NCI-H774 (cell line): ENCODE measurements around the gene TBC1D2.

Experiments
- DNase-seq: peaks from one replicate; lab custom pipeline; 2025; lab: John Stamatoyannopoulos, UW

TBC1D2 gene

DNA sequence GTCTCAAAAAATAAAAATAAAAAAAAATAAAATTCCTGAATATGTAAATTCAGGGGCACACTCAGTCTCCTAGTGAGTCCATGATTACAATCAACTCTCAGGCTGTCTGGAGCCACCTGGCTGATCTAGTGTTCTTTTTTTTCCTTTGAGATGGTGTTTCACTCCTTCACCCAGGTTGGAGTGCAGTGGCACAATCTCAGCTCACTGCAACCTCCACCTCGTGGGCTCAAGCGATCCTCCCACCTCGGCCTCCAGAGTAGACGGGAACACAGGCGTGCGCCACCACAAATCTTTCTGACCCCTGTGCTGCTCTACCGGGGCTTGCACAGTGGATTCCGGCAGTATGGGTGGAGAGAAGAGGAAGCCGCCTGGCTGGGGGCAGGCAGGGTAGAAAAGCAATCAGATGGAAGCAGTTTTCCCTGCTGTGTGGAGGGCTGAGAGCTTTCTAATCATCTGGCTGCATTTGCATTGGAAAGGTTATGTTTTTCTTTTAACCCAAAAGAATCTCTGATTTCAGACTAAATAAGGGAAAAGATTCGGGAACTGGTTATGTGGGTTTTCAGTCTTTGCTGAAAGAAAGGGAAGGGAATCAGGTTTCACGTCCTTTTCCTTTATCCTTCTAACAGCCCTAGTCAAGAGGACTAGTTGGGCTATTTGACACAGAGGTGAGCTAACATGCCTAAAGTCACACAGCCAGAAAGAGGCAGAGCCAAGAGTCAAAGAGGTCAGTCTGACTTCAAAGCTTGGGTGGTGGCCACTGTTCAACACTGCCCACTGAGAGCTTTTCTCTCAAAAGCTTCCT lies 36.7 kb downstream of the TBC1D2 start:
- no peak for DNase-seq

DNA sequence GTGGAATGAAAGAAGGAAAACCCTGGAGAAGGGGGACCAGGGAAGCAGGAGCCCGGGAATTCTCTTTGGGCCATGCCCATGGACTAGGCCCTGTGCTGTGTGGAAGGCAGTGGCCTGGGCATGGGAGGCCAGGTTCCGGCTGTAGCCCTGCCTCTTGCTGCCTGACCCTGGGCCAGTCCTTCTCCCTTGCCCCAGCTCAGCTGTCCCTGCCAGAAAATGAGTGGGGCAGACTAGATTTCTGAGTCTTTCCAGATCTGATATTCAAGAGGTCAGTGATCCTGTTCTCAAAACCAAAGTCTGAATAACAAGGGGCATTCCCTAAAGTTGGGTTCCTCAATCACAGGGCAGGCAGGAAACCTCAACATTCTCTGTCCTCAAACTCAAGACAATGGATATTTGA lies 38.2 kb downstream of the TBC1D2 start:
- no peak for DNase-seq

DNA sequence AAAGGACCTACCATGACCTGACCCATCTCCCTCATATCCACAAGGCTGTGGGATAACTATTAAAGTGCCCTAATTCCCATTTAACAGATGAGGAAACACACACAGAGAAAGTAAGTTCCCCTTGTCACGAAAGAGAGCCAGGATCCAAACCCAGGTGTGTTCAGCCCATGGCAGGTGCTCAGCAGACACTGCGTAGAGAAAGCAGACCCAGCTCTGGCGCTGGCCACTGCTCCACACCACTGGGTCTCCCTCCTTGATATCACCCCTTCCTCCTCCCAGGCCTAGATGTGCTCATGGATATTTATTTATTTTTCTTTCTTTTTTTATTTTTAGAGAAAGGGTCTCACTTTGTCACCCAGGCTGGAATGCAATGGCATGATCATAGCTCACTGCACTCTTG lies 39.1 kb downstream of the TBC1D2 start:
- no peak for DNase-seq

DNA sequence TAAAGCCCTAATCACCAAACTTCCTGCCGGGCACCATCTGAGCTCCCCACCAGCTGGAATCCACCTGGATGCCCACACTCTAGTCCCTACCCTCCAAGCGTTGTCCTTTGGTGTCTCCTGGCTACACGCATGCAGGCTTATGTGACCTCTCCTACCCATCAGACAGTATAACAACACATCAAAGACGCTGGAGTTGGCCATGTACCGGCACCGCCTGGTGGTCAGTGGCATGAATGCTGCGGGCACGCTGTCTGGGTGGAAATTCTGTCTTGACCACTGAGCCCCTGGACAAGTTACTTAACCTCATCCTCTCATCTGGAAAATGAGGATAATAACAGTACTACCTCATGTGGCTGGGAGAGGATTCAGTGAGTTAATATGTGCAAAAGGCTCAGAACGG lies 39.6 kb downstream of the TBC1D2 start:
- DNase-seq, result no peak

DNA sequence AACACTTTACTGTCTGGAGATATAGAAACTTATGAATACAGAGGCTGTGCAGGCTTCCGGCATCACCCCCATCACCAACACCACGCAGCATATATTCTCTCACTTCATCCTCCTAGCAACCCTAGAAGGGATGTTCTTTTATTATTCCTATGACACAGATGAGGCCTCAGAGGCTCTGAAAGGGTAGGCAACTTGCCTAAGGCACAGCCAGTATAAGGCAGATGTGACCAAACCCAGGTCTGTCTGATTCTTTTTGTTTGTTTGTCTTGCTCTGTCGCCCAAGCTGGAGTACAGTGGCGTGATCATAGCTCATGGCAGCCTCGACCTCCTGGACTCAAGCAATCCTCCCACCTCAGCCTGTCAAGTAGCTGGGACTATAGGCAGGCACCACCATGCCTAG lies 40.2 kb downstream of the TBC1D2 start:
- peak; percentile 29 for DNase-seq

DNA sequence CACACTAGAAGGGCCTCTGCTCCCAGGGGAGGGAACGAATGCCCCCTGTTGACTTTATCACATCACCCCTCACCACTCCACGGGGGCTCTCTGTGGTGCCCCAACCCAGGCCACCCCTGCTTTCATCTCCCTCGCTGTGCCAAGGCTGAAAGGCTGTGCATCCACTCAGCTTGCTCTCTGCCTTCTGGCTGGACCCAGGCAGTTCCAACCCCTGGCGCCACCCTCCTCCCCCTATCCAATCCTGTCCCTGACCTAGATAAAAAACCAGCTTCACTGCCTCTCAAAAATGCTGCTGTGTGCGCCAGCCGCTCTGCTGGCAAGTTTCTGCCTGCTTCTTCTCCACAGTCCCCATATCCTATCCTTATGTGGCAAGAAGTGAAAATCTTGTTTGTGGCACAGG lies 40.6 kb downstream of the TBC1D2 start:
- DNase-seq, result no peak

DNA sequence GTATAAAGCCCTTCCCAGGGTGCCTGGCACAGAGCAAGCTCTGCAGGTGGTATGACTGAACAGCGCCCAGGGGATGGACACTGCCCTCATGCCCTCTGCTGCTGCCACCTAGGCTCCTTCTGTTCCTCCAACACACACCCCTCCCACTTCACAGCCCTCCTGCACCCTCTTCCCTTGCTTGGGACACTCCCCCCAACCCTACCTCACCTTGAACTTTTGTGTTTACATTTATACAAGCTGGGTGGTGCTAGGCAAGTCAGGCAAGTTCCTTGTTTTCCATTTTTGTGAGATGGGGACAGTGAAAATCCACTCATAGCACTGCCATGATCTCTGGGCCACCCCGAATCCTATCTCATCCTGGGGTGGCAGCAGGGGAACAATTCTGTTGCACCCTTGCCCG lies 44.2 kb downstream of the TBC1D2 start:
- no peak for DNase-seq

DNA sequence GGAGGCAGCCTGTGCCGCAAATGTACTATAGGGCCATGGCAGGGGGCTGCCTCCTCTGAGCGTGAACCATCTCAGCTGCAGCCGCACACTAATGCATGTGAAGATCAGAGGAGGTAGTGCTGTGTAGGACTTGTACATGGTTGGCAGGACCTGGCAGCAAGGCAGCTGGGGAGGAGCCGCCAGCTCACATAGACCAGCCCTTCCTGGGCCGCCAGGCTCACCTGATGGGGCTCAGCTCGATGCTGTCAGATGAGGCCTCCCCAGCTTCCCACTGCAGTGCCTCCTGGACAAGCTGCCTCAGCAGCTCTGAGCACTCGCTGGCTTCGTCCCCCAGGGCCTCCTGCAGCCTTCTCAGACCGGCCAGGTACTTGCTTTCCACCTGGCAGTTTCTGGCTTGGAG lies 45.0 kb downstream of the TBC1D2 start:
- no peak for DNase-seq

DNA sequence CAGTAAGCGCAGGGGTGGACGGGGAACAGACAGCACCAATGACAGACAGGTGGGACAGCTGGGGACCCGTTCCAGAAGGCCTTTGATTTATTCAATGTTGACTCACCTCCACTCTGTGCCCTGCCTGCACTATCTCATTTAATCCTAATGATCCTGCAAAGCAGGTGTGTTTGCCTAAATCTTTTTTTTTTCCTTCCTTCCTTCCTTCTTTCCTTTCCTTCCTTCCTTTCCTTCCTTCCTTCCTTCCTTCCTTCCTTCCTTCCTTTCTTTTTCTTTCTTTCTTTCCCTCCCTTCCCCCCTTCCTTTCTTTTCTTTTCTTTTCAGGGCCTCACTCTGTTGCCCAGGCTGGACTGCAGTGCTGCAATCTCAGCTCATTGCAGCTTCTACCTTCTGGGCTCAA lies 45.9 kb downstream of the TBC1D2 start:
- DNase-seq, result no peak

DNA sequence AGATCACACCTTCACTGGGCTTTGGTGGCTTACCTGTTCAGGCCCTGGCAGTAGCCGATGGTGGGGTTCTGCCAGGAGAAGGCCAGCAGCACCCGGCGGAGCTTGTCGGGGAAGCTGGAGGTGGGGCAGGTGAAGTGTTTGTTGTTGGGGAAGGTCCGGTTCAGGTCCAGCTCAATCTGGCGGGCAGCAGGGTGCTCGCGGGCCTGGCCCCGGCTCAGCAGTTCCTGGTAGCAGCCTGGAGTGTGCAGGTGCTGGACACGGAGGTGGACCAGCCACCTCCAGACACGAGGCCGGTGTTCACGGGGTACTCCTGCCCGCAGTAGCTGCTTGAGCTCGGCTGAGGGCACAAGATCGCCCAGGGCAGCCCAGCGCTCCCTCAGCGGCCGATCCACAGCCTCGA lies 46.8 kb downstream of the TBC1D2 start:
- DNase-seq, result no peak

DNA sequence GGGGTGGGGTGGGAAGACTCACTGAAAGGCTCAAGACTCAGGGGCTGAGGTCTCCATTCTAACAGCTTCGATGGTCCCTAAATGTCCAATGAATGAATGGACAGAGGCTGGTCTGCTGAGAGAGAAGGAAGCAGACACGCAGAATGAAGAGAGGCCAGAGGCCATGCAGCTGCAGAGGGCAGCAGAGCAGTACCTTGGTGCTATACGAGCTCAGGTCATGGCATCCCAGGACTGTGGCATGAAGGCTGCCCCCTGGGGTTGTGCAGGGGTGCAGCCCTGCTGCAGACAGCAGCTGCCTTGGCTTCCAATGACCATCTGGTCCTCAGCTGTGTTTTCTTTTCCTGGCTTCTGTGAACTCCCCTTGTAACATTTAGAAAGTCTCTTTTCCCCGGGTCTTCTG lies 47.8 kb downstream of the TBC1D2 start:
- no peak for DNase-seq

DNA sequence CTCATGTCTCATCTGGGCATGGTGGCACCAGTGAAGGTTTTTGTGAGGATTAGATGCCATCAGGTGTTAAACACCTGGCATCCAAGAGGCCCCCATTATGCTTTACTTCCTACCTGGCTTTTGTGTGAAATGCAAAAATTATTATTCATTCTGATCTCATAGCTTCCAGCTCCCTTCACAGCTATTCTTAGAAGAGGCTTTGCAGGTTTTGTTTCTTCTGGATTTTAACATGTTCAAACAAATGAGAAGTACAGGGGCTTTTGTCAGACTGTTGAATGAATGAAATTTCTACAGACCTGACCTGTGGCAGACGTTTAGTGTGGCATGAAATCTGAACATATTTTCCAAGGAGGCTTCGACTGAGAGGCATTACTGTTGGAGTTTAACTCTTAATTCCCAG lies 48.7 kb downstream of the TBC1D2 start:
- no peak for DNase-seq

DNA sequence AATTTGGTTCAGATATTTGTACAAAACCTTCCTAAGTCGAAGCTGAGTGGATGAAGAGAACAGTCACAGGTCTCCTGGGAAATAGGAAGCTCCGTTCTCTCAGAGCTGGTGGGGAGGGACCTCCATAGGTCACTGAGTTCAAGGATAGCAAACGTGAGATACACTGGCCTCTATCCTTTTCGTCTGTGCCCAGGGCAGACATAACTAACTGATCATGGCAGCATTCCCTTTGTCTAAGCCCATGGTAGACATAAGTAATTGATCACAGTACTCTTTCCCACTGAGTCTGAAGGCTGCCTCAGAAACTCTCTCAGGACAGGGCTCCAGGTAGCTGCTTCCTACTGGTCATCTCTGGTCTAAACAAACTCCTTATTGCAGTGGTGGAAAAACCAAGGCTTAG lies 50.8 kb downstream of the TBC1D2 start:
- no peak for DNase-seq

DNA sequence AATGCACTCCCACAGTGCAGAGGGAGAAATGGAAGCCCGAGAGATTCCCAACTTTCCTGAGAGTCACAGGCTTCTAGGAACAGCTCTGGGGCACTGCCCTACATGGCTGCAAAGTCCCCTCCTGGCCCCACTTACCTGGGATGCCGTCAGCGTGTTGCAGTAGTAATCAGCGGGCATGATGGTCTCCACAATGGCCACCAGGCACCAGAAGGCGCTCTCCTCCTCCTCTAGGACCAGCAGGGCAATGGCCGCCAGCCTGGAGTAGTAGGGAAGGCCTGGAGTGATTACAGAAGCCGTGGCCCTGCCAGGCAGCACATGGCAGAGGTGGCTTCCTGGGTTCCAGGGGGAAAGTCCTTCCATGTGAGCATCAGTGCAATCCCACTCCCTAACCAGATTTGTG lies 52.3 kb downstream of the TBC1D2 start:
- no peak for DNase-seq

DNA sequence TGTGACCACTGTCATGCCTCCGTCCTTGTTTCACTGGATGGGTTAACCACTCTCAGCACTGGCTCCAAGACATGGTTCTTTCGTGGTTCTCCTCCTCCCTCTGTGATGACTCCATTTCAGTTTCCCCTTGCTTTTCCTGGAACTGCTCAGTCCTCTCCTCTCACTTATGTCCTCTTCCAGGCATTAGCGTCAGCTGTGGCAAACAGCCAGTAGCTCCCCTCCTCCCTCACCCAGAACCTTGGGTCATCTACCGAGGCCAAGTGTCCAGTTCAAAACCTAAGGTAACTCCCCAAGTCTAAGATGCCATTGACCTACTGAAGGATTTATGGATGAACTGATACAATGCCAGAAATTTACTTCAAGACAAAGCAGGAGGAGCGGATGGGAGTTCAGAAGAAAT lies 53.2 kb downstream of the TBC1D2 start:
- no peak for DNase-seq

DNA sequence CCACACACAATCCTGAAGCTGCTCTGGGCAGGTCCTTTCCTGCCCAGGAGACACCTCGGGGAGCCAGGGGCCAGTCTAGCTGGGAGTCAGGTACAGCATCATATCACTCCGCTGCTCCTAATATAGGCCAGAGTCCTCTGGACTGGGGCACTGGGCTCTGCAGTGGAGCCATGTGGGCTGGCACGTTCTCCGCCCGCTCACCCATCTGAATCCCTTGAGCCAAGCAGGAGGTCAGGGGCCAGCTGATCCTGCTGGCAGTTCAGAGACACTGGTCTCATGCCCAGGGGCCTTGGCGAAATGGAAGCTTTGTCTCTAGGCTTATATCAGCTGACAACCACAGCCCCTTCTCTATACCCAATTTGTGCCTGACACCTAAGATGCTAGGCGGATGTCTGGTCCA lies 53.7 kb downstream of the TBC1D2 start:
- DNase-seq, result no peak

DNA sequence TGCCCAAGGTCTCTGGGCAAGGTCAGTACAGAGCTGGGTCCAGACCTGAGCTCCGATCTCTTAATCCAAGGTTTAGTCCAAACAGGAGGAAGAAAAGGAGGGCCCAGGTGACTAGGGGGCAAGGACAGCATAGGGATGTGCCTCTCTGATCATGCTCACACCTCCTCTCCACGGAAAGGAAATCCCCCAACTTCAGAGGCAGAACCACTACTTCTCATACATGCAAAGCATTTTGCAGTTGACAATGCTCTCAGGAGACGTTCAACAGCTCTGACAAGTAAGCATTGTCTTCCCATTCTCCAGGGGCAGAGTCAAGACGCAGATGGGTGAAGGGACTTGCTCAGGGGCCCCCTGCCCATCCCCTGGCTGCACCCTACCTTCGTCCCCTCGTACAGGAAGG lies 54.3 kb downstream of the TBC1D2 start:
- no peak for DNase-seq

DNA sequence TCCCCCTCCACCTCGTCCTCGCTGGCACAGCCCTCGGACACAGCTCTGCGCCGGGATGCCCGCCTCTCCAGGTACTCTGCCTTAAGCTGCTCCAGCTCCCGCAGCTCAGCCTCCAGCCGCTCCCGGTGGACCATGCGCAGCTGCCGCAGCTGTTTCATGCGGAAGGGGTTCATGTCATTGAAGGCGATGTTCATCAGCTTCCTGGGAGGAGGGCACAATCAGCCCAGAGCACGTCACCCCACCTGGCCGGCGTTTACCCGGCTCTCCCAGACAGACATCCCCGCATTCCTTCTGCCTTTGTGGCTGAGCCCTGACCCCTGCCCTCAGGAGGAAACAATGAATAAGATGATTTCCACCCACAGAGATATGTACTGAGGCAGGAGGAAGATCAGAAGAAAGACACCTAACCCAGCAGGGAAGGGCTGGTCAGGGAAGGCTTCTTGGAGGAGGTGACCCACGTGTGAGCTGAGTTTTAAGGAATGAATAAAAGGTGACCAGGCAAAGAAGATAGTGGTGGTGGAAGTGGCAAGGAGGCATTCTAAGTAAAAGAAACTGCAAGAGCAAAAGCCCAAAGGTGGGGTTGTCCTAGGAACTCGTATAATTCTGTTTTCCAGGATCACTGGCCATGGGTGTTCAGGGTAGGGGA lies 55.9 kb downstream of the TBC1D2 start:
- DNase-seq, result no peak

DNA sequence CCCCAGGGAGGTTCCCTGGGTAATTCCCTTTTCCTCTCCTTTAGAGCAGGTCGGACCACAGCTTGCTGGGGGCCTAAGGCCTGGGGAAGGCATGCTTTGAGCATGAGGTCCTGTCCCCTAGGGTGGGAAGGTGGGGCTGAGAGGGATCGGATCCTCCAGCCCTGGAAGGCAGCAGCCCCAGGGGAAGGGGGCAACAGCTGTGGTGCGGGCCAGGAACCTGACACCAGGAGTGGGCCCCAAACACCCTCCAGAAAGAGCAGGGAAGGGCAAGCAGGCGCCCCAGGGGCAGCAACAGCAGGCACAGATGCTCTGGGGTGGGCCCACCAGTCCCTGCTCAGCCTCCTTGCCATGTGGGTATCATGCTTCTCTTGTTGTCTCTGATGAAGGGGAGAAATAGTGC lies 59.8 kb downstream of the TBC1D2 start:
- DNase-seq, result no peak

DNA sequence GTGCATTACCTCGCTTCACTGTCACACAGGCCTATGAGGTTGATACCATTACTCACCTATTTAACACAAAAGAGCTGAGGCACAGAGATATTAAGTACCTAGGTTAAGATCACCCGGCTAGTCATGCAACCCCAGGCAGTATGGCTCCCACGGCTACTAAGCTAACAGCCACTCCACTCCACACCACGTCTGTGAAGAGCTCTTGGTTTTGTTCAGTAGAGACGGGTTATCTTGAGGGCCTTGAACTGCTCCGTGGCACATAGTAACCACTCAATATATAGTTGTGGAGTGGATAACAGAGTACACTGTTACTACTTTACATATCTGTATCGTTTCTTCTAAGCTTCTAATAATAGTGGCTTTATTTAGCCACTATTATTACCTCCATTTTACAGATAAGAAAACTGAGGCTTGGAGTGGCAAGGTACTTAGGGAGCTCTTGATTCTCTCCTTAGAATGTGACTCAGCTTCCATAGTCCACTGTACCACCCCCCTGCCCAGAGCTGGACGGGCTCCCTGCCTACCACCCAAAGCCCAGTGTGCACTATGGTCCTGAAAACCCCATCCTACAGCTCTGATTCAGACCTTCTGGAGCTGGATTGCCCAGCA lies 62.0 kb downstream of the TBC1D2 start:
- no peak for DNase-seq

DNA sequence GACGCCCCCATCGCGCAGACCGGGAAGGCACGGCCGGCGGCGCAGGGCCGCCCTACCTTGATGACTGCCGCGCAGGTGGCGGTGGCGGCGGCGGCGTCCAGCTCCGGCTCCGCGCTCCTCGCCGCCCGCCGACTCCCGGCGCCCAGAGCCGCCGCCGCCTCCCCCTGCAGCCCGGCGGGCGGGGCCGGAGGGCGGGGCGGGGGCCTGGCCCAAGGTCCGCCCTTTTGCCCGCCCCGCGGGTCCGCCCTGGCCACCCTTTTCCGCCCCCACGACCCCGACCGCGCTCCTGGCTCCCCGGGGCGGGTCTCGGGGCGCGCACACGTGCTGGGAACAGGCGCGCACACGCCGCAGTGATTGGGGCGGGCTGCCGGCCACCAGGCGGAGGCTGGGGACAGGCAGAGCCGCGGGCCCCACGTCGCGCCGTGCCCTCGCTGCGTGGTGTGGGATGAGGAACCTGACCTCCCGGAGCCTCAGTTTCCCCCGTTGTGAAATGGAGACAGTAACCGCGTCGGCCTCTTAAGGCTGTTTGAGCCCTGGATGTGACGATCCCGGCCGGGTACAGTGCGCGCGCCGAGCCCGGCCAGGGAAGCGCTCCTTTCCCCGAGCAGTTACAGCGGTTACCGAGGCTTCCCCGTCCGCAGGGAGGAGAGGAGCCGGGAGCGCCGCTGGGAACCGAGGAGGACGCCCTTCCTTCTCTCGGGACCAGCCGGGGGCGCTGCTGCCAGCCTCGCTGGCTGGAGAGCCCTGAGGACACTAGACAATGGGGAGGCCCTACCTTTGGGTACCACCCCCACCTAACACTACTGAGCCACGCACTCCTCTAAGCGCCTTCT lies 62.7 kb downstream of the TBC1D2 start, which contains the start of gene CORO2A:
TSS of gene CORO2A (minus strand) at position 135 of the 833 bp plus-strand sequence. CDS start 34,977 bp downstream, outside the sequence.
- peak; percentile 82 for DNase-seq
